Lower lobe of right lung (tissue), 2 donors: Measurements from ENCODE around the gene GPR32. TPM values are rescaled to one million over a fixed set of nuclear protein-coding genes. Genes with fewer than 3 reads are reported as not detected.

ENCODE experiments used
- ATAC-seq, 2 donors: fragments of 200-7000 bp; cut with Tn5 transposase; one replicate each; pipeline ENCODE4 v1.9.1; 2020 to 2022; ENCODE audit warnings: mild to moderate bottlenecking in 2 of 2, moderate library complexity in 2 of 2
- DNase-seq: peaks from one replicate; pipeline ENCODE4 v3.0.0-alpha.2; 2020
- H3K27ac ChIP-seq: fragments of 200-600 bp; one replicate; pipeline ENCODE4 v1.8.0; 2022
- H3K27me3 ChIP-seq: fragments of 200-600 bp; one replicate; pipeline ENCODE4 v1.8.0; 2022; ENCODE audit warnings: low read depth
- H3K36me3 ChIP-seq: fragments of 200-600 bp; one replicate; pipeline ENCODE4 v1.8.0; 2022; ENCODE audit warnings: mild to moderate bottlenecking
- H3K4me1 ChIP-seq: fragments of 200-600 bp; one replicate; pipeline ENCODE4 v1.8.0; 2022
- H3K4me3 ChIP-seq: fragments of 200-600 bp; one replicate; pipeline ENCODE4 v1.8.0; 2022; ENCODE audit warnings: mild to moderate bottlenecking
- H3K9me3 ChIP-seq: fragments of 200-600 bp; one replicate; pipeline ENCODE4 v1.8.0; 2022
- intact Hi-C: fragments of 100-400 bp; cut with DNase I; formaldehyde crosslinking; loops from one replicate; pipeline ENCODE4 v1.11.0; 2022
- total RNA-seq: library from RNA; stranded (reverse); fragmentation: NEBNext Ultra II Directional; extraction: Animal tissue kit (Norgen Biotek cat#: 25700); gene quantifications from one replicate; pipeline ENCODE4 v1.2.1, GENCODE V29; 2021
- TF ChIP-seq, protein P1 (sequence below): fragments of 200-600 bp; IDR thresholded peaks from one replicate; pipeline ENCODE4 v1.8.0; 2022; ENCODE audit warnings: antibody characterized with exemption, mild to moderate bottlenecking
- donor health status: DM: no; HTN: yes; CAD: no; lungs with severe emphysema.

GPR32 gene
- total RNA-seq, 1 donor from 2014 or later = not detected

GRCh38 chr19:50796128-50796633 is 25.9 kb downstream of the GPR32 start:
- H3K27ac ChIP-seq = no peak overlapping the region
- no peaks in the 10 kb centered on the region for H3K9me3 ChIP-seq
- H3K27me3 ChIP-seq = no peaks in the 10 kb centered on the region
- TF ChIP-seq, protein P1, sequence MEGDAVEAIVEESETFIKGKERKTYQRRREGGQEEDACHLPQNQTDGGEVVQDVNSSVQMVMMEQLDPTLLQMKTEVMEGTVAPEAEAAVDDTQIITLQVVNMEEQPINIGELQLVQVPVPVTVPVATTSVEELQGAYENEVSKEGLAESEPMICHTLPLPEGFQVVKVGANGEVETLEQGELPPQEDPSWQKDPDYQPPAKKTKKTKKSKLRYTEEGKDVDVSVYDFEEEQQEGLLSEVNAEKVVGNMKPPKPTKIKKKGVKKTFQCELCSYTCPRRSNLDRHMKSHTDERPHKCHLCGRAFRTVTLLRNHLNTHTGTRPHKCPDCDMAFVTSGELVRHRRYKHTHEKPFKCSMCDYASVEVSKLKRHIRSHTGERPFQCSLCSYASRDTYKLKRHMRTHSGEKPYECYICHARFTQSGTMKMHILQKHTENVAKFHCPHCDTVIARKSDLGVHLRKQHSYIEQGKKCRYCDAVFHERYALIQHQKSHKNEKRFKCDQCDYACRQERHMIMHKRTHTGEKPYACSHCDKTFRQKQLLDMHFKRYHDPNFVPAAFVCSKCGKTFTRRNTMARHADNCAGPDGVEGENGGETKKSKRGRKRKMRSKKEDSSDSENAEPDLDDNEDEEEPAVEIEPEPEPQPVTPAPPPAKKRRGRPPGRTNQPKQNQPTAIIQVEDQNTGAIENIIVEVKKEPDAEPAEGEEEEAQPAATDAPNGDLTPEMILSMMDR = no peak
- no peak overlapping the region for H3K4me3 ChIP-seq
- intact Hi-C loops = no loop called here
- ATAC-seq (no peak), DNase-seq (no peak)
- no peaks in the 10 kb centered on the region for H3K4me1 ChIP-seq
- peaks cover 39% of the 10 kb centered on the region for H3K36me3 ChIP-seq

DNA sequence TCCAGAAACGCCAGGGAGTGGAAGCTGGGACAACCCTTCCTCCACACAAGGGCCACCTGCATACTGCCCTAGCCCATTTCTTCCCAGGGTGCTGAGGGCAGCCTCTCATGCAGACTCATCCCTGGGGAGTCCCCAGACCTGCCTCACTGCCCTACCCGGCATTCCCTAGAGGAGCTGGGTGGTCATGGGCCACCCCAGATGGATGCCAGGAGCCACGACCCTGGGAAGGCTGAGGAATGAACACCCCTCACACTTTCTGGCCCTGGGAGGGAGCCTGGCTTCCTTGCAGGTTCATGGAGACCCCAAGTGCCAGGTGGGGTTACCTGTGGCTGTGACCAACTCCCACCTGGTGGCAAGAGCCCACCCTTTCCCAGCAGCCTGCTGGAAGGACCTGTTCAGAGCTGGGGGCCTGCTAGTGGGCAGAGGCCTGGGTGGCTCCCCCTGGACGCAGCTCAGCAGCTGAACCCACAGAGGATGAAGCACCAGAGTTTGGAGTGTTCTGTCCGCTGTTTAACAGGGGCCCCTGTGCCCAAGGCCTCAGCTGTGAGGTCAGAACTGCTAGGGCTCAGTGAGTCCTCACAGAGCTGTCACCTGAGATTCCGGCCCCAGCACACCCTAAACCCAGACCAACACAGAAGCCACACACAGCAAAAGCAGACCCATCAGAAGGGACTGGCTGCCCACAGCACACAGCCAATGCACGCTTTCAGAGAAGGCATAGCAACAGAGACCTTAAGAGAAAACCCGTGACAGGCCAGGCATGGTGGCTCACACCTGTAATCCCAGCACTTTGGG is 26.6 kb downstream of the GPR32 start:
- Histone ChIP-seq H3K27ac (no peak overlapping the region), H3K36me3 (peaks cover 46% of the 10 kb centered on the region), H3K9me3 (no peaks in the 10 kb centered on the region), H3K27me3 (no peaks in the 10 kb centered on the region), H3K4me1 (no peaks in the 10 kb centered on the region), H3K4me3 (no peak overlapping the region)
- DNase-seq (no peak), ATAC-seq (no peak)
- intact Hi-C loops = no loop called here
- TF ChIP-seq, protein P1 = no peak

DNA sequence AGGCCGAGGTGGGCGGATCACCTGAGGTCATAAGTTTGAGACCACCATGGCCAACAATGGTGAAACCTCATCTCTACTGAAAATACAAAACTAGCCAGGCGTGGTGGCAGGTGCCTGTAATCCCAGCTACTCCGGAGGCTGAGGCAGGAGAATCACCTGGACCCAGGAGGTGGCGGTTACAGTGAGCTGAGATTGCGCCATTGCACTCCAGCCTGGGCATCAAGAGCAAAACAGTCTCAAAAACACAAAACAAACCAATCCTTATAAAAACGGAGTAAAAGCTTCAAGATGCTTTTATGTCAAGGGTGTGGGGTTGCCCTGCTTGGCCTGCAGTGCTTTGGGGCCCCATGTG is 27.1 kb downstream of the GPR32 start:
- Histone ChIP-seq H3K36me3 (peaks cover 50% of the 10 kb centered on the region), H3K9me3 (no peaks in the 10 kb centered on the region), H3K4me3 (no peak overlapping the region), H3K27me3 (no peaks in the 10 kb centered on the region), H3K27ac (no peak overlapping the region), H3K4me1 (peaks cover 2% of the 10 kb centered on the region)
- intact Hi-C loops = no loop called here
- DNase-seq (no peak), ATAC-seq (no peak)
- TF ChIP-seq, protein P1 = no peak

DNA sequence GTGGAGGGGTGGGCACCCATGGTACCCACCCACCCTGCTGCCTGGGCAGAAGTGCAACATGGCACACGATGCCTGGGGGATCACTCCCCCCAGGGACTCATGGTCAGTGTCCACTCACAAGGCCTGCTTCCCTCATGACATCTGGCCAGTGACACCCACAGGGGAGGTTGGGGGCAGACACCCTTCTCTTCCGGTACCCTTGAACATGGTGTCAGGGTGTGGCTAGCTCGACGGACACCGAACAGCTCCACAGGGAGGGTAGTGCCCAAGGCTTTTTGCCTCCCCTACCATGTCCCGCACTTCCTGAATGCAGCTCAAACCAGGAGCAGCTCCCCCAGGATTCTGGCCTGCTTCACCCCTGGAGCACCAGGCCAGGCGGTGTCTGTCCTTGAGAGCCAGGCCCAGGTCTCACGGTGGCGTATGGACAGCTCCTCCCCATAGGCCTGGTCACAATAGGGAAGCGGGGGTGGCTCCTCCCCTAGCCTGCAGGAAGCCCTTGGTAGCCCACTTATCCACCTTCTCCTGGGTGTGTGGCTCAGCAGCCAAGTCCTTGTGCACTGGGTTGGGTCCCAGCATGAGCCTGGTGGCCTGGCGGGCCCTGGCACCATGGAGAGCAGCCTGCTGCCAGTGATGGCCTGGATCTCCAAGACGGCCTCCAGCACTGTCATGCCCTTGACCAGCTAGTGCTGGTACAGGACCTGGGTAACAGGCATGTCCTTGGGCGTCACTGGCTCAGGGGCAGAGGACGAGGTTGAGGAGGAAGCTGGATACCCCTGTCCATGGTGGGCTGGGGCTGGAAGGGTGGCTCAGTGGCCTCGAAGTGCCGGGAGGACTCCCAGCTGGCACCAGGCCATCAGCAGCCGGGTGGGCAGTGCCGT is 27.8 kb downstream of the GPR32 start:
- TF ChIP-seq, protein P1 = no peak
- H3K27me3 ChIP-seq = no peaks in the 10 kb centered on the region
- no peak for ATAC-seq
- H3K4me3 ChIP-seq = no peak overlapping the region
- no peaks in the 10 kb centered on the region for H3K9me3 ChIP-seq
- H3K36me3 ChIP-seq = peaks cover 50% of the 10 kb centered on the region
- no peak overlapping the region for H3K27ac ChIP-seq
- H3K4me1 ChIP-seq = peaks cover 8% of the 10 kb centered on the region
- DNase-seq = no peak
- intact Hi-C loops = no loop called here

DNA sequence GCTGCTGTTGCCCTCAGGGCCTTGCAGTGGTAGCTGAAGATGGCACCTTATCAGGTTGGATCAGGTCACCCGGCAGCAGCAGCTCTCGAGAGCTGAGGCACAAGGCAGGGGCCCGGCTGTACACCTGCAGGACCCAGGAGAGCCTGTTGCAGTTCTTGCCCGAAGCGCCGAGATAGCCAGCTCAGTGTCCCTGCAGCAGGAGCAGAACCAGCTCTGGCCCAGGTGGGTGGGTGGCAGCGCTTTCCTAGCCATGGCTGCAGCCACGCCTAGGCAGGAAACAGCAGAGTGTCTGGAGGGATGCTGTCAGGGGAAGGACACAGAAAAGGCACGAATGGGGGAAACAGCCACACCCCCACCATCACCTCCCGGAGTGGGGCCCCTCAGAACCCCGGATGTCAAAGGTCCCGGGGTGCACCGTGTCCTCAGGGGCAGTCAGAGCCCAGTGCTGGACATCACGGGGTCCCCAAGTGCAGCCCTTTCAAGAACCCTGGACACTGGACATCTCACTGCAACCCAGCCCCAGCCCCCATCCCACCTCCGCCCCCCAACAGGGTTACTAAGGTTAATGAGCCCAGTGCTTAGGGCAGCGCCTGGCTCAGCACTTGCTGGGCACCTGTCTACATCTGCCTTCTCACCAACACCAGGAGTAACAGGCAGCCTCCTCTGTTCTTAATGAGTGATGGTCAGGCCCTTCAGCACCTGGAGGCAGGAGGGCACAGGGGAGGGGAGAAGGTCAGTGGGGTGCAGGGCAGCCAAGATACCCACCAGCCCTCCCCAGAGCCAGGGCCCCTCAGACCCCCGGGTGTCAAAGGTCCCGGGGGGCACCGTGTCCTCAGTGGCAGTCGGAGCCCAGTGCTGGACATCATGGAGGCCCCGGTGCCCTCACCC is 28.6 kb downstream of the GPR32 start:
- intact Hi-C loops = no loop called here
- Histone ChIP-seq H3K4me1 (peaks cover 17% of the 10 kb centered on the region), H3K27me3 (no peaks in the 10 kb centered on the region), H3K27ac (no peak overlapping the region), H3K36me3 (peaks cover 50% of the 10 kb centered on the region), H3K9me3 (no peaks in the 10 kb centered on the region), H3K4me3 (no peak overlapping the region)
- DNase-seq (no peak), ATAC-seq (no peak)
- TF ChIP-seq, protein P1 = no peak
